GM12873 (cell line): ENCODE data around the gene C16orf96.

Source experiments
- CTCF ChIP-seq: IDR thresholded peaks from 2 replicates; pipeline ENCODE4 v1.5.1; 2012; ENCODE audit warnings: low read depth, mild to moderate bottlenecking, moderate library complexity, low read length, control low read depth; ENCODE audit not compliant: insufficient read depth; ENCODE audit errors: missing control alignments

Gene C16orf96

GRCh38 chr16:4615384-4616046 is 59.4 kb downstream of the C16orf96 start:
- TF ChIP-seq CTCF = no peak

- TF ChIP-seq CTCF = peak; percentile 49
Observed at GRCh38 chr16:4616047-4616811, 60.1 kb downstream of the C16orf96 start.

- TF ChIP-seq CTCF = no peak
Observed at GRCh38 chr16:4617880-4618279, 61.7 kb downstream of the C16orf96 start.

- TF ChIP-seq CTCF = no peak
Observed at GRCh38 chr16:4618645-4619418, 62.7 kb downstream of the C16orf96 start.

- TF ChIP-seq CTCF = no peak
Observed at GRCh38 chr16:4623593-4623992, 67.5 kb downstream of the C16orf96 start.

GRCh38 chr16:4624015-4624826 is 68.1 kb downstream of the C16orf96 start, which contains the start of gene MGRN1:
MGRN1 (plus strand) TSS chr16:4624826; CDS start chr16:4624961, 135 bp downstream.
- TF ChIP-seq CTCF = peak; percentile 96
